KMS-11 (cell line): Measurements from ENCODE around the gene SUCNR1.

ENCODE experiments used
- H2AFZ ChIP-seq: fragments of 200-600 bp; sonication (generic); 2 replicates; pipeline ENCODE4 v1.6.1; 2016; ENCODE audit warnings: antibody characterized with exemption, mixed run types, low read depth
- H3K27ac ChIP-seq: fragments of 200-600 bp; sonication (generic); 2 replicates; pipeline ENCODE4 v1.6.1; 2016; ENCODE audit warnings: mild to moderate bottlenecking, mixed run types
- H3K27me3 ChIP-seq: fragments of 200-600 bp; sonication (generic); 2 replicates; pipeline ENCODE4 v1.6.1; 2017; ENCODE audit warnings: mild to moderate bottlenecking, low read depth, mixed run types, moderate library complexity; ENCODE audit not compliant: insufficient read depth
- H3K36me3 ChIP-seq: fragments of 200-600 bp; sonication (generic); 2 replicates; pipeline ENCODE4 v1.6.1; 2017; ENCODE audit warnings: mild to moderate bottlenecking, mixed run types; ENCODE audit not compliant: insufficient read depth
- H3K4me1 ChIP-seq: fragments of 200-600 bp; sonication (generic); 2 replicates; pipeline ENCODE4 v1.6.1; 2016; ENCODE audit warnings: mild to moderate bottlenecking, low read depth, mixed run types; ENCODE audit not compliant: poor library complexity, severe bottlenecking
- H3K4me2 ChIP-seq: fragments of 200-600 bp; sonication (generic); 2 replicates; pipeline ENCODE4 v1.7.0; 2016; ENCODE audit warnings: mild to moderate bottlenecking, mixed run types
- H3K4me3 ChIP-seq: fragments of 200-600 bp; sonication (generic); IDR thresholded peaks from 2 replicates; pipeline ENCODE4 v1.6.1; 2017; ENCODE audit warnings: low read depth, low read length, mixed read lengths; ENCODE audit not compliant: insufficient read depth
- H3K79me2 ChIP-seq: fragments of 200-600 bp; sonication (generic); 2 replicates; pipeline ENCODE4 v1.6.1; 2016; ENCODE audit warnings: low read depth, mixed run types; ENCODE audit not compliant: insufficient read depth
- H3K9ac ChIP-seq: fragments of 200-600 bp; sonication (generic); 2 replicates; pipeline ENCODE4 v1.6.1; 2016; ENCODE audit warnings: mild to moderate bottlenecking, mixed run types
- H4K20me1 ChIP-seq: fragments of 200-600 bp; sonication (generic); 2 replicates; pipeline ENCODE4 v1.6.1; 2016; ENCODE audit warnings: mild to moderate bottlenecking, mixed run types; ENCODE audit not compliant: insufficient read depth
- CTCF ChIP-seq: fragments of 200-600 bp; sonication (generic); conservative IDR thresholded peaks from 2 replicates; pipeline ENCODE4 v1.6.1; 2017; ENCODE audit warnings: low read depth, mild to moderate bottlenecking, antibody characterized with exemption, low read length, moderate library complexity, mixed read lengths

SUCNR1 gene

DNA sequence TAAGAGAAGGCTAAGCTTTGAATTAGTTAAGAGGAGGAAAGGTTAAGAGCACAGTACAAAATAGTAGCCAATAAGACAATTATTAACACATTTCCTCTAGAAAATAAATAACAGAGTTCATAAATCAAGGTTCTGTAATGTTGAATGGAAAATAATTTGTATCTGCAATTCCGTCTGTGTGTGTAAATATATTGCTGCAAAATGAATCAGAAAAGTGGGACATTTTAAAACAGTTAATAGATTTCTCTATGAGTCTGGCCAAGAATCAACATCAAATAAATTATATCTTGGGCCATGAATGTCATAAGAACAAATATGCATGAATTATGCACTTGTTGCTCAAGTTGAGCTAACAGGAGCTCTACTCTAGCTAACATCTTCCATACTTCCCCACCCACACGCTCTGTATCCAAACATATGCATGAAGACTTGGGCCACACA, 14.2 kb upstream of the SUCNR1 start:
- H2AFZ ChIP-seq = no peak overlapping the region
- H3K79me2 ChIP-seq = no peaks in the 10 kb centered on the region
- no peaks in the 10 kb centered on the region for H3K36me3 ChIP-seq
- H3K4me1 ChIP-seq = no peaks in the 10 kb centered on the region
- H4K20me1 ChIP-seq = no peaks in the 10 kb centered on the region
- no peak overlapping the region for H3K9ac ChIP-seq
- H3K27me3 ChIP-seq = no peaks in the 10 kb centered on the region
- H3K4me2 ChIP-seq = no peak overlapping the region
- no peak overlapping the region for H3K4me3 ChIP-seq
- no peak overlapping the region for H3K27ac ChIP-seq
- TF ChIP-seq CTCF = no peak

DNA sequence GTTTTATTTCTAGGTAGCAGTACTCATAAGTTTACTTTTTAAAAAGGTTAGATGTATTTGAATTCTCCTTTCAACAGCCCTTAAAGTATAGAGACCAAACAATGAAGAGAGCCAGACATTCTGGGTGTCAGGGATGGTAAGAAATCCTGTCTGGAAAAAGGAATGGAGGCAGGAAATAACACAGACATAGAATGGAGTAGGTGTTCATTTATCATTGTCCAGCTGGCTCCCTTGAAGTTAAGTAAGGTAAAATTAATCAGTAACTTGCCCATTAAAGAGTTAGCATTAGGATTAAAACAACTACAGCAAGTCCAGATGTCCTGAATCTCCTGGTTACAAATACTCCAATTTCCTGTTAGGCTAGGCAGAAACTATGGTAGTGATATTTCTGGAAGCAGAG, 13.5 kb upstream of the SUCNR1 start:
- Histone ChIP-seq H3K27ac (no peak overlapping the region), H3K9ac (no peak overlapping the region), H3K4me3 (no peak overlapping the region), H2AFZ (no peak overlapping the region), H3K27me3 (no peaks in the 10 kb centered on the region), H3K36me3 (no peaks in the 10 kb centered on the region), H3K4me2 (no peak overlapping the region), H4K20me1 (no peaks in the 10 kb centered on the region), H3K79me2 (no peaks in the 10 kb centered on the region), H3K4me1 (no peaks in the 10 kb centered on the region)
- TF ChIP-seq CTCF = no peak

DNA sequence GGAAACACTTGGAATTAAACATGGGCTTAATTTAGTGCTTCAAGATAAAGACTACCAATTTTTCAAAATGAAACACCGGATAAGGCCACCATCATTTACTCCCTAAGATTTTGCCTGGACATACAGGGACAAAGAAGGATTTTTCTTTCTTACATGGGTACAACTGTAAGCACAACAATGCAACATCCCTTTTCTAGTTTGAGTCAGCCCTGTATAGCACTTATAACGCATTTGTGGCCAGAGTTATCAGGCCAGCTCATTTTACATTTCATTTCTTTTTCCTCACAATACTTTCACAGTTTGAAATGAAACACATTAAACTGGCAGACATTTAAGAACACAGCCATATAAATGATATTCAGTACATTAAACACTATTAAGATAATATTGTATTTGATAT, 9.8 kb upstream of the SUCNR1 start:
- H3K4me1 ChIP-seq = no peaks in the 10 kb centered on the region
- H3K36me3 ChIP-seq = no peaks in the 10 kb centered on the region
- H3K27ac ChIP-seq = no peak overlapping the region
- no peak overlapping the region for H3K9ac ChIP-seq
- no peak overlapping the region for H3K4me3 ChIP-seq
- H2AFZ ChIP-seq = no peak overlapping the region
- no peaks in the 10 kb centered on the region for H4K20me1 ChIP-seq
- TF ChIP-seq CTCF = no peak
- no peak overlapping the region for H3K4me2 ChIP-seq
- H3K27me3 ChIP-seq = no peaks in the 10 kb centered on the region
- H3K79me2 ChIP-seq = no peaks in the 10 kb centered on the region

GRCh38 chr3:151864423-151865101, 8.9 kb upstream of the SUCNR1 start:
- Histone ChIP-seq H3K79me2 (no peaks in the 10 kb centered on the region), H3K36me3 (no peaks in the 10 kb centered on the region), H3K9ac (no peak overlapping the region), H4K20me1 (no peaks in the 10 kb centered on the region), H3K27ac (no peak overlapping the region), H3K4me2 (no peak overlapping the region), H2AFZ (no peak overlapping the region), H3K4me1 (no peaks in the 10 kb centered on the region), H3K4me3 (no peak overlapping the region), H3K27me3 (no peaks in the 10 kb centered on the region)
- TF ChIP-seq CTCF = no peak
